ENCODE measurements around the gene GDI1.
A peak's percentile ranks its signal among the peaks of the same experiment; 100 is the strongest.
"Not testable (repeated sequence)": the region's sequence is repeated elsewhere in the genome, so short reads cannot be mapped to it uniquely, and the experiment has no call there.

The GDI1 gene

DNA sequence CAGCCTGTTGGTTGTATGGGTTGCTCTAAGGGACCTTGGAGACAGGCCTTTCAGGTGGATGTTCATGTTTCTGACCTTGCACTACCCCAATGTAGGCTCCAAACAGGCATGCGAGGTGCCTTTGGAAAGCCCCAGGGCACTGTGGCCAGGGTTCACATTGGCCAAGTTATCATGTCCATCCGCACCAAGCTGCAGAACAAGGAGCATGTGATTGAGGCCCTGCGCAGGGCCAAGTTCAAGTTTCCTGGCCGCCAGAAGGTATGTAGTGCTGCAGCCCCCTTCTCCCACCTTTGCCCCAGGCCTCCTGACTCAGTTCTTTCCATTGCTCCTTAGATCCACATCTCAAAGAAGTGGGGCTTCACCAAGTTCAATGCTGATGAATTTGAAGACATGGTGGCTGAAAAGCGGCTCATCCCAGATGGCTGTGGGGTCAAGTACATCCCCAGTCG, 36.6 kb upstream of the GDI1 start:
- H3K36me3 ChIP-seq (ENCODE audit: control insufficient read depth, insufficient read depth, low read length, severe bottlenecking) = peaks cover 26% of the 10 kb centered on the region
- H3K4me1 ChIP-seq (ENCODE audit: control insufficient read depth, insufficient read depth, low read length); H3K9me3 ChIP-seq (ENCODE audit: control insufficient read depth, low read length); DNase-seq (ENCODE audit: low read depth); H3K27me3 ChIP-seq (replicated peaks; ENCODE audit: control insufficient read depth, insufficient read depth, low read length): not testable (repeated sequence)
- peak overlapping the region; percentile 100 for H3K9ac ChIP-seq (ENCODE audit: low read length)
- peak overlapping the region; percentile 89 for H3K4me3 ChIP-seq (ENCODE audit: low read length)

DNA sequence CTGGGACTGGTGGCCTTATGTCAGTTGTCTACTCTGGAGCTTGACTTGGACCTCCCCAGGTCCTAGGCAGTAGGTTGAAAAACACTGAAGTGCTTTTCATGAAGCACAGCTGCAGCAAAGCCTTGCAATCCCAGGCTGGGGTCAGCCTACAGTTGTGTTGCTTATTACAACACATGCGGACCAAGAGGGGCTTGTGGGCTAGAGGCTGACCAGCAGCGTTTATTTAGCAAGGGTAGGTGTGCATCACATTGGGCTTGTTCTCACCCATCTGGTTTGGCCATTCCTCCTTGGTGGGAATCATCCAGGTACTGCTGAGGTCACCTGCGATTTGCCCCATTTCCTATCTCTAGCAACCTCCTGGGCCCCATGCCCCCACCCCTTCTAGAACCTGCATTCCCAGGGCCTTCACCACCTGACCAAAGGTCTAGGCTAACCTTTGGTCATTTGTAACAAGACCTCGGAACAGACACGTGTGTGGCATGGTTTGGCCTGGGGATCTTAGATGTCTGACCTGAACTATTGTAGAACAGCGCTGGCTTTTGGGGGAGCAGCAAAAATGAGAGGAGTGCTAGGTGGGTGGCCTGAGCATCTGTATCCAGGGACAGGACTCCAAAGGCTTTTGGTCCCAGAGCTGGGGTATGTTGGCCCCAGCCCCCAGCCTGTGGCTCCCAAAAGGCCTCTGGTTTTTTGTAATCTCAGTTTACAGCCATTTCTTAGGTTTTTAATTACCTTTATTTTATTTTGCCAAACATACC, 35.7 kb upstream of the GDI1 start:
- H3K9me3 ChIP-seq (ENCODE audit: control insufficient read depth, low read length) = no peaks in the 10 kb centered on the region
- H3K27me3 ChIP-seq (replicated peaks; ENCODE audit: control insufficient read depth, insufficient read depth, low read length) = no peaks in the 10 kb centered on the region
- peak overlapping the region; percentile 44 for H3K9ac ChIP-seq (ENCODE audit: low read length)
- H3K36me3 ChIP-seq (ENCODE audit: control insufficient read depth, insufficient read depth, low read length, severe bottlenecking) = peaks cover 26% of the 10 kb centered on the region
- H3K4me3 ChIP-seq (ENCODE audit: low read length) = peak overlapping the region; percentile 53
- peaks cover 3% of the 10 kb centered on the region for H3K4me1 ChIP-seq (ENCODE audit: control insufficient read depth, insufficient read depth, low read length)
- no peak for DNase-seq (ENCODE audit: low read depth)

DNA sequence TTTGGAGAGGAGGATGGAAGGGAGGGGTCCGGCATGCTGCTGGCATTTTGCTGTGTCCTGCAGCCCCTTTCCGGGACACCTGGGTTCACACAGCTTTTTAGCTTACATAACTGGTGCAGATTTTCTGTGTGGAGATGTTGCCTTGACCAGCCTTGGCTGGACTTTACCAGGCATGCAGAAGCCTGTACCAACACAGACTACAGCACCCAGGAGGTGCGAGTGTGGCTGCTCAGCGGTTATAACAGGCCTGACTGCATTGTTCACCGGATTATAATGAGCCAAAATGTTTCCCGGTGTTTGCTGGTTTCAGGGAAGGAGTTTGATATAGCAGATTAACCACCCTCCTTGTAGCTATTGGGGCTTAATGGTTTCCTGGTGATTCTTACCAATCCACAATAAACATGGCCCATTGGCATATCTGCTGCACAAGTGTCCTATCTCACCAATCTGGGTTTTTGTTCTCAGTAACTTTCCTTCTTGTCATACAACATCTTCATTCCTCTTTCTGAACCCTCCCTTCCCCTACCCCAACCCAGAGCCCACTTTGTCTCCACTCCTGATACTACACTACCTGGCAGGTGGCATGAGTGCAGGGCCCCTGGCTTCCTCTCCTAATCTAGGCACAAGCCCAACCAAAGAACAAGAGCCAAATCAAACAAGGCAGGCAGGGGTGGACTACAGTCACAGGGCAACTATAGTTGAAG, 34.9 kb upstream of the GDI1 start:
- Histone ChIP-seq H3K4me1 (ENCODE audit: control insufficient read depth, insufficient read depth, low read length) (peaks cover 3% of the 10 kb centered on the region), H3K9ac (ENCODE audit: low read length) (no peak overlapping the region)
- no peak for DNase-seq (ENCODE audit: low read depth)

DNA sequence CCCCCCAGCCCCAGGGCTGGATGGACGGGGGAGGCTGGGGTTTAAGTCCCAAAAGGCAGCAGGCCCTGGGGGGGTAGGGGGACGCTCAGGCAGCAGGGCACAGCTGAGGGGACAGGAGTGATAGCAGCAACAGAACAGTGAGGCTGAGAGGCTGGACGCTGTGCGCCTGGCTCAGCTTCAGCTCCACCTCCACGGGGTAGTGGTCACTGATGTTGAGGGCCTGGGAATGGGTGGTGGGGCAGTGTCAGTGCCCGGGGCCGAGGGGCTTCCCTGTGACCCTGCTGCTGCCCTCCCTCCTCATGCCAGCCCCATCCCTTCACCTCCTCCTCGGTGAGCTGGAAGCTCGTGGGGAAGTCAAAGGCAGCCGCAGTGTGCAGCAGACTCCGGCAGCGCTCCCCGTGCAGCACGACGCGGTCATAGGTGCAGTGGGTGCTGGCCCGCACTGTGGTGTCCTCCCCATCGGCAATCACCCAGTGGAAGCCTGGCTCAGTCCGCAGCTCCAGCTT, 34.3 kb upstream of the GDI1 start:
- DNase-seq (ENCODE audit: low read depth) = no peak
- H3K9me3 ChIP-seq (ENCODE audit: control insufficient read depth, low read length) = no peaks in the 10 kb centered on the region
- no peak overlapping the region for H3K4me3 ChIP-seq (ENCODE audit: low read length)

More for the DNA sequence above, 34.9 kb upstream of the GDI1 start:
- Histone ChIP-seq H3K27me3 (replicated peaks; ENCODE audit: control insufficient read depth, insufficient read depth, low read length) (no peaks in the 10 kb centered on the region), H3K9me3 (ENCODE audit: control insufficient read depth, low read length) (no peaks in the 10 kb centered on the region), H3K36me3 (ENCODE audit: control insufficient read depth, insufficient read depth, low read length, severe bottlenecking) (peaks cover 26% of the 10 kb centered on the region), H3K4me3 (ENCODE audit: low read length) (no peak overlapping the region)

DNA sequence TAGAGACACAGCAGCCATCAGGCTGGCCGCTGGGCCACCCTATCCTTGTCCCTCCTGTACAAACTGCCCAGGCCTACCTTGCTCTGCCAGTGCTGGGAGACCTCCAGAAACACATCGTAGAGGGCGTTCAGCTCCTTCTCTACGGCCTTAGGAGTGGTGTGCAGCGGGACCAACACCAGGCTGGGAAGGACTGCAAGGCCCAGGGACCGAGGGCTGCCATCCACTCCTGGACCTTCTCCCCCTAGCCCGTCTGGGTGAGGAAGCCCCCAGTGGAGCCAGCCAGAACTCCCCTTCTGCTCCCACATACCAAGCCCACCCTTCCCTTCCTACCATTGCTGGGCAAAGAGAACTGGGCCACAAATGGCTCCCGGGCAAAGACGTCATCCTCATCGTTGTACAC, 33.8 kb upstream of the GDI1 start:
- DNase-seq (ENCODE audit: low read depth) = no peak
- peaks cover 26% of the 10 kb centered on the region for H3K36me3 ChIP-seq (ENCODE audit: control insufficient read depth, insufficient read depth, low read length, severe bottlenecking)
- no peak overlapping the region for H3K4me3 ChIP-seq (ENCODE audit: low read length)
- no peaks in the 10 kb centered on the region for H3K9me3 ChIP-seq (ENCODE audit: control insufficient read depth, low read length)
- H3K4me1 ChIP-seq (ENCODE audit: control insufficient read depth, insufficient read depth, low read length) = peaks cover 3% of the 10 kb centered on the region
- H3K9ac ChIP-seq (ENCODE audit: low read length) = no peak overlapping the region
- H3K27me3 ChIP-seq (replicated peaks; ENCODE audit: control insufficient read depth, insufficient read depth, low read length) = no peaks in the 10 kb centered on the region

More for the DNA sequence above, 34.3 kb upstream of the GDI1 start:
- Histone ChIP-seq H3K36me3 (ENCODE audit: control insufficient read depth, insufficient read depth, low read length, severe bottlenecking) (peaks cover 26% of the 10 kb centered on the region), H3K4me1 (ENCODE audit: control insufficient read depth, insufficient read depth, low read length) (peaks cover 3% of the 10 kb centered on the region), H3K9ac (ENCODE audit: low read length) (no peak overlapping the region), H3K27me3 (replicated peaks; ENCODE audit: control insufficient read depth, insufficient read depth, low read length) (no peaks in the 10 kb centered on the region)

DNA sequence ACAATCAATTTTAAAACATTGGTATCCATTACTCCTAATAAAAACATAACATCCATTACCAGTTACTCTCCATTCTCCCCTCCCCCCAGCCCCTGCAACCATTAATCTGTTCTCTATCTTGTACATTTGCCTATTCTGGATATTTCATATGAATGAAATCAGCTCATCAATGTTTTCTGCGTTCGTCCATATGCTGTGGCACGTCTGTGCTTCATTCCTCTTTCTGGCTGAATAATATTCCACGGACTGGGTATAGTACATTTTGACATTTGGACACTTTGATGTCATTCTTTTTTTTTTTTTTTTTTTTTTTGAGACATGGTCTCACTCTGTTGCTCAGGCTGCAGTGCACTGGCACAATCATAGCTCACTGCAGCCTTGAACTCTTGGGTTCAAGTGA, 33.1 kb upstream of the GDI1 start:
- Histone ChIP-seq H3K36me3 (ENCODE audit: control insufficient read depth, insufficient read depth, low read length, severe bottlenecking) (peaks cover 26% of the 10 kb centered on the region), H3K4me3 (ENCODE audit: low read length) (no peak overlapping the region), H3K4me1 (ENCODE audit: control insufficient read depth, insufficient read depth, low read length) (peaks cover 3% of the 10 kb centered on the region), H3K9me3 (ENCODE audit: control insufficient read depth, low read length) (no peaks in the 10 kb centered on the region), H3K9ac (ENCODE audit: low read length) (no peak overlapping the region), H3K27me3 (replicated peaks; ENCODE audit: control insufficient read depth, insufficient read depth, low read length) (no peaks in the 10 kb centered on the region)
- no peak for DNase-seq (ENCODE audit: low read depth)

DNA sequence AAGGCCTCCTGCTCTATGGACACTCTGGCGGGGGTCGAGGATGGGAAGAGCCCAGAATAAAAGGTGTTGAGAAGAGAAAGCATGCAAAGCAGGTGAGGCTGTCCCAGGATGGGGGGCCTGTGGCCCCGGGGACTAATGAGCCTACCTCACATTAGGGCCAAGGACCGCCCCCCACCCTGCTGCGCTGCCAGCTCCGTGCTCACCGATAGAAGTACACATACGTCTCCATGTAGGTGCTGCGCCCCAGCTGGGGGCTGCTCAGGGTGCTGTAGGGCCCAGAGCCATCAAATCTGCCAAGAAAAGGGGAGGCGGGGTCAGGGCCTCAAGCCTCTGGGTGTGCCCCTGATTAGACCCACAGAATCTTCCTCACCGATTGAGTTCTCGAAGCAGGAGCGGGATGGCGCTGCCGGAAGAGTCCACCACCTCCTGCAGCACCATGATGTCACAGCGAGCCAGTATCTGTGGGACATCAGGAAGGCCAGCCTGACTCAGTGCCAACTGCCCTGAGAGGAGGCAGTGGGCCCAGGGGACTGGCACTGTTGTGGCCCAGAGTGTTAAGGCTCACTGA, 32.2 kb upstream of the GDI1 start:
- DNase-seq (ENCODE audit: low read depth) = no peak
- H3K9ac ChIP-seq (ENCODE audit: low read length) = no peak overlapping the region
- H3K9me3 ChIP-seq (ENCODE audit: control insufficient read depth, low read length) = no peaks in the 10 kb centered on the region
- H3K36me3 ChIP-seq (ENCODE audit: control insufficient read depth, insufficient read depth, low read length, severe bottlenecking) = peaks cover 17% of the 10 kb centered on the region
- H3K4me3 ChIP-seq (ENCODE audit: low read length) = no peak overlapping the region
- H3K4me1 ChIP-seq (ENCODE audit: control insufficient read depth, insufficient read depth, low read length) = peaks cover 3% of the 10 kb centered on the region
- no peaks in the 10 kb centered on the region for H3K27me3 ChIP-seq (replicated peaks; ENCODE audit: control insufficient read depth, insufficient read depth, low read length)

DNA sequence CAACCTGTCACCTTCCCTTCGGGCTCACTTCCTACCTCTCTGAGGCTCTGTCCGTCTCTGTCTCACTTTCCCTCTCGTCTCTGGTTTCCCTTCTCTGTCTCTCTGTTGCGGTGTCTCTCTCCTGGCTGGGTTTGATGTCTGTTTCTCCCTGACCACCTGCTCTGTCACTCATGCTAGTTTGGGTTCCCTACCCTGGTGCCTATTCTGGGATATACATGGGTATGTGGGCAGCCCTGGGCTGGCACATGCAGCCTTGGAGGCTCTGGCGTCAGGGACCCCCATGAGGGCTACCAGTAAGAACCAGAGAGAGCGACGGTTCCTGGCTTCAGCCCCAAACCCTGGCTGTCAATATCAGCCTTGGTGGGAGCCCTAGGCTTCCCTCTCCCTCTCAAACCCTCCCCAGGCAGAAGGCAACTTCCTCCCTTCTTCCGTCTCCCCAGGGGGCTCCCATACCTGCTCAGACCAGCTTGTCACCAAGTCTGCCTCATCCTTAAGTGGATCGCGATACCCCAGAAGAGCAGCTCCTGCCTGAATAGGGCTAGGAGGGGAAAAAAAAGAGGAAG, 28.2 kb upstream of the GDI1 start:
- peak overlapping the region; percentile 39 for H3K4me3 ChIP-seq (ENCODE audit: low read length)
- H3K27me3 ChIP-seq (replicated peaks; ENCODE audit: control insufficient read depth, insufficient read depth, low read length) = no peaks in the 10 kb centered on the region
- no peaks in the 10 kb centered on the region for H3K9me3 ChIP-seq (ENCODE audit: control insufficient read depth, low read length)
- DNase-seq (ENCODE audit: low read depth) = no peak
- peaks cover 5% of the 10 kb centered on the region for H3K4me1 ChIP-seq (ENCODE audit: control insufficient read depth, insufficient read depth, low read length)
- H3K36me3 ChIP-seq (ENCODE audit: control insufficient read depth, insufficient read depth, low read length, severe bottlenecking) = no peaks in the 10 kb centered on the region
- H3K9ac ChIP-seq (ENCODE audit: low read length) = peak overlapping the region; percentile 69

DNA sequence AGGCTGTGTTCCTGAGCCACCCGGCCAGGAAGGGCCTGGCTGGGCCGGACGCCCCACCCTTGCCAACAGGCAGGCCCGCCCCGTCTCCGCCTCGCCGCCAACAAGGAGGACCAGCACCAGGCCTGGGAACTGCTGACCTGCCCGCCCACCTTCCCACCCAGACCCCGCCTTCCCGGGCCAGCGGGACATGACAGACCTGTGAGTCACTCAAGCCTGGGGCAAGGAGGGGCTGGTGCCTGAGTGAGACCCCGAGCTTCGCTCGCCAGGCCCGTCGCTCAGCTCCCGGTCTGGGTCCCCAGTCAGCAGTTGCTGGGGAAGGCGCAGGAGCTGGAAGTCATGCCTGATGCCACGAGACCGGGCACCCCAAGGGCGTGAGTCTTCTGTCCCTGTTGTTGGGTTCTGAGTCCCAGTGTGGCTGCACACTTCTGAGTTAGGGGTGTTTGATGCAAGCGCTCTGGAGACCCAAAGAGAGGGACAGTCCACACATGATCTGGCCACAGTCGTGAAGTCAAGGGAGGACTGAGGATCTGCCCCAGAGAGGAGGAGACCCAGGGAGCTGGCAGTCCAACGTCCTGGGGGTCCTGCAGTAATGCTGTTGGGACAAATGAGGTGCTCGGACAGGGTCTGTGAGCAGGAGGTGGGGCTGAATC, 27.6 kb upstream of the GDI1 start, which contains the start of gene DNASE1L1:
DNASE1L1 (minus strand) TSS at position 33 of the 650 bp plus-strand sequence. CDS start 3,686 bp downstream, outside the sequence.
- no peaks in the 10 kb centered on the region for H3K9me3 ChIP-seq (ENCODE audit: control insufficient read depth, low read length)
- no peaks in the 10 kb centered on the region for H3K27me3 ChIP-seq (replicated peaks; ENCODE audit: control insufficient read depth, insufficient read depth, low read length)
- peaks cover 5% of the 10 kb centered on the region for H3K4me1 ChIP-seq (ENCODE audit: control insufficient read depth, insufficient read depth, low read length)
- peak; percentile 84 for DNase-seq (ENCODE audit: low read depth)
- peak within 1 kb of the TSS; percentile 69 for H3K9ac ChIP-seq (ENCODE audit: low read length)
- peak within 1 kb of the TSS; percentile 39 for H3K4me3 ChIP-seq (ENCODE audit: low read length)
- no peaks in the 10 kb centered on the region for H3K36me3 ChIP-seq (ENCODE audit: control insufficient read depth, insufficient read depth, low read length, severe bottlenecking)

DNA sequence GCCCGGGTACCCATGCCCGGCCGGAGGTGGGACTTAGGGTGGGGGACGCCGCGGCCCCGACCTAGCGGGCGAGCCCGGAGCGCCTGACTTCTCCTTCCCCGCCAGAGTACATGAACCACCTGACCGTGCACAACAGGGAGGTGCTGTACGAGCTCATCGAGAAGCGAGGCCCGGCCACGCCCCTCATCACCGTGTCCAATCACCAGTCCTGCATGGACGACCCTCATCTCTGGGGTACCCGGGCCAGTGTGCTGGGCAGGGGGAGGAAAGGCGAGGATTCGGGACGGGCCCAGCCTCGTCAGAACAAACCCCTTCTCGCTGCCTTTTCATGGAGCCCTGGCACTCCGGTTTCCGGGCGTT, 25.0 kb upstream of the GDI1 start:
- Histone ChIP-seq H3K4me3 (ENCODE audit: low read length) (peak overlapping the region; percentile 80), H3K9ac (ENCODE audit: low read length) (peak overlapping the region; percentile 88), H3K27me3 (replicated peaks; ENCODE audit: control insufficient read depth, insufficient read depth, low read length) (no peaks in the 10 kb centered on the region), H3K9me3 (ENCODE audit: control insufficient read depth, low read length) (no peaks in the 10 kb centered on the region), H3K36me3 (ENCODE audit: control insufficient read depth, insufficient read depth, low read length, severe bottlenecking) (no peaks in the 10 kb centered on the region), H3K4me1 (ENCODE audit: control insufficient read depth, insufficient read depth, low read length) (peaks cover 5% of the 10 kb centered on the region)
- peak; percentile 54 for DNase-seq (ENCODE audit: low read depth)
